Measurements from ENCODE around the gene ALDH18A1. TPM values are rescaled to one million over a fixed set of nuclear protein-coding genes. Genes with fewer than 3 reads are reported as not detected.
"Not testable (repeated sequence)": the region's sequence is repeated elsewhere in the genome, so short reads cannot be mapped to it uniquely, and the experiment has no call there.

Gene ALDH18A1
- total RNA-seq, 4 donors from 2014 or later, result 66.6 to 134 (median 96.5) TPM

- TF ChIP-seq, protein P1, sequence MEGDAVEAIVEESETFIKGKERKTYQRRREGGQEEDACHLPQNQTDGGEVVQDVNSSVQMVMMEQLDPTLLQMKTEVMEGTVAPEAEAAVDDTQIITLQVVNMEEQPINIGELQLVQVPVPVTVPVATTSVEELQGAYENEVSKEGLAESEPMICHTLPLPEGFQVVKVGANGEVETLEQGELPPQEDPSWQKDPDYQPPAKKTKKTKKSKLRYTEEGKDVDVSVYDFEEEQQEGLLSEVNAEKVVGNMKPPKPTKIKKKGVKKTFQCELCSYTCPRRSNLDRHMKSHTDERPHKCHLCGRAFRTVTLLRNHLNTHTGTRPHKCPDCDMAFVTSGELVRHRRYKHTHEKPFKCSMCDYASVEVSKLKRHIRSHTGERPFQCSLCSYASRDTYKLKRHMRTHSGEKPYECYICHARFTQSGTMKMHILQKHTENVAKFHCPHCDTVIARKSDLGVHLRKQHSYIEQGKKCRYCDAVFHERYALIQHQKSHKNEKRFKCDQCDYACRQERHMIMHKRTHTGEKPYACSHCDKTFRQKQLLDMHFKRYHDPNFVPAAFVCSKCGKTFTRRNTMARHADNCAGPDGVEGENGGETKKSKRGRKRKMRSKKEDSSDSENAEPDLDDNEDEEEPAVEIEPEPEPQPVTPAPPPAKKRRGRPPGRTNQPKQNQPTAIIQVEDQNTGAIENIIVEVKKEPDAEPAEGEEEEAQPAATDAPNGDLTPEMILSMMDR (IDR thresholded peaks at IDR 0.05), result no peak
- TF ChIP-seq POLR2A (IDR thresholded peaks at IDR 0.05), result no peak
- Histone ChIP-seq H3K27me3 (no peaks in the 10 kb centered on the region), H3K9me3 (no peaks in the 10 kb centered on the region), H3K4me3 (replicated peaks in 1 of 3) (no peak overlapping the region), H3K36me3 (peaks cover 62 to 74% of the 10 kb centered on the region in 2 donors), H3K27ac (no peak overlapping the region), H3K4me1 (no peaks in the 10 kb centered on the region)
- intact Hi-C loops (cut with DNase I), result no loop called here
- no peak for DNase-seq
- WGBS, 2 donors, result 96 to 100% methylated on average over 1 of the region's 1 CpG
These were observed 27.7 kb downstream of the ALDH18A1 start for GRCh38 chr10:95628786-95629185.

GRCh38 chr10:95626500-95626899 is 30.0 kb downstream of the ALDH18A1 start:
- Histone ChIP-seq H3K9me3 (no peaks in the 10 kb centered on the region), H3K4me3 (replicated peaks in 1 of 3) (no peak overlapping the region), H3K4me1 (no peaks in the 10 kb centered on the region), H3K27me3 (no peaks in the 10 kb centered on the region), H3K36me3 (peaks cover 47 to 54% of the 10 kb centered on the region in 2 donors), H3K27ac (no peak overlapping the region)
- 98 to 100% methylated on average over 4 of the region's 4 CpGs for WGBS, 2 donors
- intact Hi-C loops (cut with DNase I), result no loop called here
- DNase-seq, result no peak
- TF ChIP-seq, protein P1 (IDR thresholded peaks at IDR 0.05), result no peak
- TF ChIP-seq POLR2A (IDR thresholded peaks at IDR 0.05), result no peak

DNA sequence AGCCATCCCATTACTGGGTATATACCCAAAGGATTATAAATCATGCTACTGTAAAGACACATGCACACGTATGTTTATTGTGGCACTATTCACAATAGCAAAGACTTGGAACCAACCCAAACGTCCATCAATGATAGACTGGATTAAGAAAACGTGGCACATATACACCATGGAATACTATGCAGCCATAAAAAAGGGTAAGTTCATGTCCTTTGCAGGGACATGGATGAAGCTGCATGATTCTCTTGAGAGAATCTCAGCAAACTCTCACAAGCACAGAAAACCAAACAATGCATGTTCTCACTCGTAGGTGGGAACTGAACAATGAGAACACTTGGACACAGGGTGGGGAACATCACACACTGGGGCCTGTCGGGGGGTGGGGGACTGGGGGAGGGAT is 36.1 kb downstream of the ALDH18A1 start:
- peaks cover 51% of the 10 kb centered on the region in 2 donors for H3K36me3 ChIP-seq

GRCh38 chr10:95618101-95618500 is 38.4 kb downstream of the ALDH18A1 start:
- 61 to 90% methylated on average over 4 of the region's 4 CpGs for WGBS, 2 donors
- no peak overlapping the region for H3K27ac ChIP-seq

More for the DNA sequence above, 36.1 kb downstream of the ALDH18A1 start:
- intact Hi-C loops (cut with DNase I); H3K4me1 ChIP-seq; H3K4me3 ChIP-seq (replicated peaks in 1 of 3); DNase-seq; H3K27ac ChIP-seq; H3K9me3 ChIP-seq; H3K27me3 ChIP-seq: not testable (repeated sequence)
- WGBS, 2 donors, result 92 to 99% methylated on average over 5 of the region's 5 CpGs

GRCh38 chr10:95616446-95616845 is 40.1 kb downstream of the ALDH18A1 start:
- no peaks in the 10 kb centered on the region for H3K9me3 ChIP-seq
- H3K36me3 ChIP-seq, result peaks cover 67 to 79% of the 10 kb centered on the region in 2 donors
- H3K27ac ChIP-seq, result no peak overlapping the region
- TF ChIP-seq POLR2A (IDR thresholded peaks at IDR 0.05), result no peak
- TF ChIP-seq, protein P1 (IDR thresholded peaks at IDR 0.05), result no peak
- DNase-seq, result no peak
- intact Hi-C loops (cut with DNase I), result no loop called here
- H3K4me3 ChIP-seq (replicated peaks in 1 of 3), result no peak overlapping the region
- 93 to 96% methylated on average over 4 of the region's 4 CpGs for WGBS, 2 donors
- H3K4me1 ChIP-seq, result no peaks in the 10 kb centered on the region
- no peaks in the 10 kb centered on the region for H3K27me3 ChIP-seq

More at GRCh38 chr10:95618101-95618500, 38.4 kb downstream of the ALDH18A1 start:
- intact Hi-C loops (cut with DNase I), result no loop called here
- Histone ChIP-seq H3K4me1 (no peaks in the 10 kb centered on the region), H3K4me3 (replicated peaks in 1 of 3) (no peak overlapping the region), H3K36me3 (peaks cover 61 to 63% of the 10 kb centered on the region in 2 donors), H3K9me3 (no peaks in the 10 kb centered on the region), H3K27me3 (no peaks in the 10 kb centered on the region)
- no peak for DNase-seq
- no peak for TF ChIP-seq POLR2A (IDR thresholded peaks at IDR 0.05)
- TF ChIP-seq, protein P1 (IDR thresholded peaks at IDR 0.05), result no peak

DNA sequence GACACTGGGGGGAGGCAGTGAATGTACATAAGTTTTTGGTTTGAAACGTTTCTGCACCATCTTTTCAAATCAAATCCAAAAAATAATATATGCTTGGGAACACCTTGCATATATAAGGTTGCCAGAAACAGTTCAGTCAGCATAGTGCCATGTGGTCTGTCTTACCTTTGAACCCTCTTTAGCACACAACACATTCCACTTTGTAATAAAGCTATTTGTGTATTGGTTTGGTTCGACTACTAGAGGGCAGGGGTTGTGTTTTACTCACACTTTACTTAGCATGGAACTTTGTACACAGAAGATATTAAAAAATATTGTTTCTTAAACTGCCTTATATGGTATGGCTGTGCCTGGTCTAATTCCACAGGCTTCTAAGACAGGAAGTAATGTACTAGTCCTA is 43.2 kb downstream of the ALDH18A1 start:
- 88 to 89% methylated on average over 2 of the region's 2 CpGs for WGBS, 2 donors
- no peak overlapping the region for H3K27ac ChIP-seq
- no peaks in the 10 kb centered on the region for H3K9me3 ChIP-seq
- H3K4me1 ChIP-seq, result no peaks in the 10 kb centered on the region
- no peak overlapping the region for H3K4me3 ChIP-seq (replicated peaks in 1 of 3)
- no peak for DNase-seq
- no peaks in the 10 kb centered on the region for H3K27me3 ChIP-seq
- H3K36me3 ChIP-seq, result peaks cover 83 to 100% of the 10 kb centered on the region in 2 donors
- TF ChIP-seq, protein P1 (IDR thresholded peaks at IDR 0.05), result no peak
- TF ChIP-seq POLR2A (IDR thresholded peaks at IDR 0.05), result no peak
- intact Hi-C loops (cut with DNase I), result no loop called here

Data from thyroid gland (tissue), 4 donors.